HG03432 (cell line): Measurements from ENCODE around the gene KLHDC8A.
"Not testable (repeated sequence)": the region's sequence is repeated elsewhere in the genome, so short reads cannot be mapped to it uniquely, and the experiment has no call there.

Source experiments
- ATAC-seq: cut with Tn5 transposase; IDR thresholded peaks from one replicate; pipeline ENCODE4 v1.9.1; 2021; ENCODE audit warnings: mild to moderate bottlenecking, moderate library complexity; ENCODE audit not compliant: unreplicated experiment

KLHDC8A gene

DNA sequence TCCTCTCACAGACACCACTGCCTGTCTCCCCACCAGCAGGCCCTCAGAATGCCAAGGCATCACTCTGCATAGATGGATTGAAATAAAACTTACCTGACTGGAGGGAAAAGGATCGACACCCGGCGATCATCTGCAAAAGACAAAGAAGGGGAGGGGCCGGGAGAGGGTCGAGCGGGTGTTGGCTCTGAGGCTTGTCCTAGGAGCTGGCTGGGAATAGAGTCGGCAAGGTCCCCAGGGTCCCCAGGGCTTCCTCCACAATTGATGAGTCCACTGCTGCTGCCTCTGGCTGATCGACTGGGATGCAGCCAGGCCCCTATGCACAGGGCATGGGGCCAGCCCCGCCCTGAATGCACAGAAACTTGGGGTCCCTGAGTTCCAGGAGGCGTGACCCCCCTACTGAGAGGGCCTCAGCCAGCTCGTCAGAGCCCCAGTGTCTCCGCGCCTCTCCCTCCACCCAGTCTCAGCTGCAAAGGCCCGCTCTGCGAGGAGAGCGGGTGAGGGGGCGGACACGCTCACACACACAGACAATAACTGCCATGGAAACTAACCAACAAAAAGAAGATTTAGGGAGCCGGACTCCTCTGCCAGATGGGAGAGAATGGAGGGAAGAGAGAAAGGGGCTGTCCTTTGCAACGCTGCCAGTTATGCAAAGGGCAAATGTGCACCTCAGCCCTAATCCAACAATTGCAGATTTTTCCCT, at the start of gene KLHDC8A:
Gene KLHDC8A, minus strand, starts transcription at position 483 of the 700 bp plus-strand sequence. CDS start 13,318 bp downstream, outside the sequence.
- ATAC-seq: no peak

GRCh38 chr1:205406252-205406651, 49.5 kb upstream of the KLHDC8A start:
- not testable (repeated sequence) for ATAC-seq

GRCh38 chr1:205404484-205404883, 47.8 kb upstream of the KLHDC8A start:
- not testable (repeated sequence) for ATAC-seq

DNA sequence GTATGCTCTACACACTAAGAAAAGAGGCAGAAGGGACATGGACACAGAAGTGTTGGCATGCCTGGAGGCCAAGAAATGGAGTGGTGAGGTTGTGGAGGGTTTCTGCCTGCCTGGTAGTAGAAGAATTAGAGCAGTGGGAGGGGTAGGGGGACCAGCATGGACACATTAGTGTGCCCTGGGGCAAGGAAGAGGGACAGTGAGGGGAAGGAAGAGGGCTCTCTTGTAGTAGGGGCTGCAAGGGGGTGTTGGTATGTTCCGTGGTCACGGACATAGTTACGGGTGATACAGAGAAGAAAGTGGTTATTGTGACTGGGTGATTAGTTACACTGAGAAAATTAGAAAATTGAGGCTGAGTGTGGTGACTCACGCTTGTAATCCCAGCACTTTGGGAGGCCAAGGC, 41.9 kb upstream of the KLHDC8A start:
- ATAC-seq: no peak

- ATAC-seq: no peak
Measured at GRCh38 chr1:205396967-205397616, 40.4 kb upstream of the KLHDC8A start.

DNA sequence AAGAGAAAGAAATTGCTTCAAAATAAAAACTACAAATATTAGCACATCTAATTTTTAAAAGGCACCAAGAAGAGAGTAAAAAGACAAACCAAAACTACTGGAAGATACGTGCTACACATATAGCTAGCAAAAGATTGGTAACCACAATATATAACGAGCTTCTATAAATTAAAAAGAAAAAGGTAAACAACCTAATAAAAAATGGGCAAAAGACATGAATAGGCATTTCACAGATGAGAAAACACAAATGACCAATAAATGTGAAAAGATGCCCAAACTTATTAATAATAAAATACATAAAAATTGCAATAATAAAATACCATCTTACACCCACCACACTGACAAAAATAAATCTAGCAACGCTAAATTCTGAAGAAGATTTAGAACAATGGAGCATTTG, 38.9 kb upstream of the KLHDC8A start:
- ATAC-seq: no peak

DNA sequence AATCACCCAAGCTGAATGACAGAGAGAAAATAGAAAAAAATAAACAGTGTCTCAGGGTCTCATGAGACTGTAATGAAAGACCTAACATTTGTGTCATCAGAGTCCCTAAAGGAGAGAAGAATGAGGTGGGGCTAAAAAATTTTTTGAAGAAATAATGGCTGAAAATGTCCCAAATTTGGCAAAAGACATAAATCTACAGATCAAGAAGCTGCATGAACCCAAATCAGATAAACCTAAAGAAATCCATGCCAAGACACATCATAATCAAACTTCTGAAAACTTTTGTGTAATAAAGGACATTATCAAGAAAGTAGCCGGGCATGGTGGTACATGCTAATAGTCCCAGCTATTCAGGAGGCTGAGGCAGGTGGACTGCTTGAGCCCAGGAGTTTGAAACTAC, 35.9 kb upstream of the KLHDC8A start:
- no peak for ATAC-seq

DNA sequence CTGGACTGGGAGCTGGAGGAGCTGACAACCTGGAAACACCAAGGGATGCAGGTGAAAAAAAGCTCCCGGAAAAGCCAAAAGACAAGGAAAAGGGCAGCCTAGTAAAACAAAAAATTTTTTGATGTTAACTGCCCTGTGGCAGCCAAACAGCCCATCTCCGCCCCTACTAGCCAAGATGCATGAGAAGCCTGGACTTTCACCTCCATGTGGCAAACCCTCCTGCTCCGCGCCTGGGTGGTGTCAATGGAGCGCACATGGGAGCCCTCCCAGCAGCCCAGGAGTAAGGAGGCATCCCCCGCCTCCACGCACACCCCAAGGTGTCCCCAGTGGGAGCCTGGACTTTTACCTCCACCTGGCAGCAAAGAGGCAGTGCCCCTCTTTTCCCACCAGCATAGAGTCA, 34.7 kb upstream of the KLHDC8A start:
- no peak for ATAC-seq

DNA sequence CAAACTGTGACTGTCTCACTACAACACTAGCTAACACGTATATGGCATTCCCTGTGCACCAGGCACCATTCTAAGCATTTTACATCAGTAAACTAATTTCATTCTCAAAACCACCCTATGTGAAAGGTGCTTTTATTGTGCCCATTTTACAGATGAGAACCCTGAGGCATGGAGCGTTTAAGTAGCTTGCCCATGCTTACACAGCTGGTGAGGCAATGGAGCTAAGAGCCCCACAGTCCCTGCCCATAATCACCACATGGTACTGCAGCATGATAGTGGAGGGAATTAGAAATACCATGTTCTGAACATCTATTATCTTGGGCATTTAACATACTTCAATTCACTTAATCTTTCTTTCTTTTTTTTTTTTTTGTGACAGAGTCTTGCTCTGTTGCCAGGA, 31.1 kb upstream of the KLHDC8A start:
- ATAC-seq: no peak

DNA sequence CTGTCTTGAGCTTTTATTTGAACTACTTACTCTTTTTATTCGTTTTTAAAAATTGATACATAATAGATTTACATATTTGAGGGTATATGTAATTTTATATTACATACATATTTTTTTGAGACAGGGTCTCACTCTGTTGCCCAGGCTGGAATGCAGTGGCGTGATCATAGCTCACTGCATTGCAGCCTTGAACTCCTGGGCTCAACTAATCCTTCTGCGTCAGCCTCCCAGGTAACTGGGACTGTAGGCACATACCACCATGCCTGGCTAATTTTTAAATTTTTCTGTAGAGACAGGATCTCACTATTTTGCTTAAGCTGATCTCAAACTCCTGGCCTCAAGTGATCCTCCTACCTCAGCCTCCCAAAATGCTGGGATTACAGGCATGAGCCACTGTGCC, 26.3 kb upstream of the KLHDC8A start:
- not testable (repeated sequence) for ATAC-seq

- ATAC-seq: no peak
Measured at GRCh38 chr1:205382561-205382960, 25.8 kb upstream of the KLHDC8A start.

DNA sequence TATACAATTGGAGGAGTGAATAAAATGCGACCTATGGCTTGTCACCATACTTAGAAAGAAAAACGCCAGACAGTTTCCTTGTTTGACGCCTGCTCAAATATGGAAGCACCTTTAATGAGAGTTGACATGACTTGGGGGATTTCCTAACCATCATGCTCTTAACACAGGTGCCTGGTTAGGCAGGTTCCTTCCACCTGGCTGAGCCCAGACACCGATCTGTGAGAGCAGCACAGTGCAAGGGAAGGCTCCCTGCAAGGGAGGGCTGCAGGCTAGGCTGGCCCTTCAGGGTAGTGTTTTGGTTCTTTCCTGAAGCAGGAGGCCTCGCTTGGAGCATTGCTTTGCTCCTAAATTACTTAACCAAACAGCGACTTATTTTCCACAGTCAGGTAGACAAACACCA, 24.6 kb upstream of the KLHDC8A start:
- ATAC-seq: no peak

DNA sequence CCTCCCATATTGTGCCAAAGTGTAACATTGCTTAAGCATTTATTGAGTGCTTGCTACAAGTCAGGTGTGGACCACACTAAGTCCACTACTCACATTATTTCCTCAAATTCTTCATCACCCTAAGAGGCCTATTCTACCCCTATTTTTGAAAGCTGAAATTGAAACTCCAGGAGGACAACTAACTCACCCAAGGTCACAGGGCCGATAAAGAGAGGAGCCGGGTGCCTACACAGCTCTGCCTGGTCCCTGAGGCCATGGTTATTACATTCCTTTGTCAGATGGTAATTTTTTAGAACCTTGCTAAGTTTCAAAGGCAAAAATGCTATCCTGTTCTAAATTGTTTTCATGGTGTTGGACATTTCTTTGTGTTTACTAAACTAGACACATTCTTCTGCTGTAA, 24.2 kb upstream of the KLHDC8A start:
- no peak for ATAC-seq

DNA sequence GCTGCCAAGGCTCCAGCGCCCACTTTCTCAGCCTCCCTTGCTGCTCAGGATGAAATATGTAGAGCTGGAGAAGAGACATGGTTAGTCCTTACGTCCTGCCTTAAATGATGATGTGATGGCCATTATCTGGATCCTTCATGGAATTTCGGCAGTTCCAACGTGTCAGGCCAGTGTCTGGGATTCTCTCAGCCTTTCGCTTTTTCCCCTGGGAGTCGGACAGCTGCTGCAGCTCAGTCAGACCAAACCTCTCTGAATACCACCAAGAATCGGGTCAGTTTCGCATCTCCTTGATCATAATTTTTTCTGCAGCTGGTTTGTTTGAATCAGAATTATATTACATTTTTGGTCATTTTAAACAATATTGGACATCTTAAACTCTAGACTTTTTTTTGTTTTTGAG, 22.3 kb upstream of the KLHDC8A start:
- ATAC-seq: no peak

DNA sequence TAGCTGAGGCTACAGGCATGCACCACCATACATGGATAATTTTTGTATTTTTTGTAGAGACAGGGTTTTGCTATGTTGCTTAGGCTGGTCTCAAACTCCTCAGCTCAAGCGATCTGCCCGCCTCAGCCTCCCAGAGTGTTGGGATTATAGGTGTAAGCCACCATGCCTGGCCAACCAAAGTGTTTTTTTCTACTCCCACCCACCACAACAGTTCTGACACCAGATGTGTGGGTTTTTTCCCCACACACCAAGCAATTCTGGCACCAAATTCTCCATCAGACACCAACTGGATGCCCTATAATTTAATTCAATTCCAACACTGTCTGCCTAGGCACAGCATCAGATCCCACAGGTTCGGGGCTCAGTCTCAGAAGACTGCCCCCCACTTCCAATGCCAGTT, 20.6 kb upstream of the KLHDC8A start:
- ATAC-seq: no peak

DNA sequence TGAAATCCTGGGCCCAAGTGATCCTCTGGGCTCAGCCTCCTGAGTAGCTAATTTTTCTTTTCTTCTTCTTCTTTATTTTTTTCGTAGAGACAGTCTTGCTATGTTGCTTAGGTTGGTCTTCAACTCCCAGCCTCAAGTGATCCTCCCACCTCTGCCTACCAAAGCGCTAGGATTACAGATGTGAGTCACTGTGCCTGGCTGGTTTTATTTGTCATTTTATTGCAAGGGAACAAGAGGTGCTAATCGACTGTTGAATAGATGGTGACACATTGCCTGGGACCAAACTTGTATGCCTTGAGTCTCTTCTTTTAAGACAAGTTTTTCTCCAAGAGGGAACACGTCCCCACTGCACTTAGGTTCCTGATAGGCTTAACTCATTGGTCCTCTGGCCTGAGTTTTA, 20.0 kb upstream of the KLHDC8A start:
- no peak for ATAC-seq

DNA sequence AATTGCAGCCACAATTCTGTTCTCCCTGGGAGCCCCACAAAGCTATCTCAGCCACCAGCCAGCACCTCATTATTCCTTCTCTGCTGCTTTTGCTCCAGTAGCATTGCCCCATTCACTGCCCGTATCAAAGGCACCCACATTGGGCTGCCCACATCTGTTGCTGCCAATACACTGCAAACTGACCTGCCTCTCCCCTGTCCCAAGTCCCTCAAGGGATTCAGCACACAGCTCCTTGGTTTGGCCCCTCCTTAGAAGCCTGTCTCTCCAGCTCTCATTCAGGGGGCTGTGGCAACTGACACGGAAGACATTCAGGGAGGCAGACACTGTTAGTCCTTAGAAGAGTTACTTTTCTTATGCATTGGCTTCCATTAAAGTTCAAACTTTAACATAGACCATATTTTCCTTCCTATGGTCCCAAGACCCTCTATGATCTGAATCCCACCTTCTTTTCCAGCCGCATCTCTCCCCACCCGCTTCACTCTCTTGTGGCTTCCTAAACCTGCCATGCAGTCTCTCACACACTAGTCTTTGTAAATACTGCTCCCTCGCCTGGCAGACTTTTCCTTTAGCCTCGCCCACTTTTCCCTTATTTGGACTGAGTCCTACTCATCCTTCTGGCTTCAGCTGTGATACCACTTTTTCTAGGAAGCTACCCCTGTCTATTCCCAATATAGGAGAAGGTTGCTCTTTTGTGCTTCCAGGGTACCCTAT, 19.3 kb upstream of the KLHDC8A start:
- ATAC-seq: no peak

GRCh38 chr1:205374210-205375078, 17.7 kb upstream of the KLHDC8A start:
- no peak for ATAC-seq

- ATAC-seq: no peak
Measured at GRCh38 chr1:205373798-205374175, 17.1 kb upstream of the KLHDC8A start.

GRCh38 chr1:205373022-205373797, 16.5 kb upstream of the KLHDC8A start:
- ATAC-seq: no peak
